ENCODE results near the gene POLR3H. TPM values are rescaled to one million over a fixed set of nuclear protein-coding genes. Genes with fewer than 3 reads are reported as not detected.

Gene POLR3H
- total and polyA plus RNA-seq, 10 of the 15 experiments (the other 5 are each of a cell fraction or from before 2014, with no cell fraction given) = 3.5 to 62.7 (median 24.6) TPM

DNA sequence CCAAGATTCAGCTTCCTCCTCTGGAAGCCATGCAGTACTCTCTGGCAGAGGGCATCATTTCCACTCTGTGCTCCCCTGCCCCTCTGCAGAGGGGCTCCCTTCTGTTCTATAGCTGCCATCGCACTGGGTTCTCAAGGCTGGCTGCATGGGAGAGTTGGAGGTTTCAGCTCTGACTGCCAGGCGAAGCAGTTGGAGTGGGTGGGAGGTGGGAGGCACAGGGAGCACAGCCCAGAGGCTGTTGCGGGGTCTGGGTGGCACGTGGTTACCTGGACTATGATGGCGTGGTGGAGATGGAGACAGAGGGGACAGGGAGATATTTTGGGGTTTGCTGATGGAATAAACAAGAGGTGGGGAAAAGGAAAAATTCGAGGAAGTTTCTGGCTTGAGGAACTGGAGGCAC, 40.6 kb upstream of the POLR3H start:
- Histone ChIP-seq H4K20me1 (ENCODE audit: control insufficient read depth, insufficient read depth) (no peaks in the 10 kb centered on the region), H3K9me3 (replicated peaks; ENCODE audit: control insufficient read depth, insufficient read depth, low read length) (no peaks in the 10 kb centered on the region), H3K36me3 (ENCODE audit: control insufficient read depth in 2 of 2, insufficient read depth in 2 of 2, low read length in 1 of 2) (no peaks in the 10 kb centered on the region), H2AFZ (ENCODE audit: control insufficient read depth, low read depth, low read length) (no peak overlapping the region), H3K4me3 (no peak overlapping the region), H3K9ac (ENCODE audit: control insufficient read depth, insufficient read depth, low read length) (no peak overlapping the region), H3K27ac (ENCODE audit: control insufficient read depth, insufficient read depth) (no peak overlapping the region), H3K79me2 (ENCODE audit: control insufficient read depth, insufficient read depth, low read length) (peaks cover 3% of the 10 kb centered on the region), H3K27me3 (replicated peaks in 1 of 2; ENCODE audit: control insufficient read depth in 2 of 2, insufficient read depth in 2 of 2, low read length in 1 of 2) (no peaks in the 10 kb centered on the region), H3K4me1 (ENCODE audit: control insufficient read depth, insufficient read depth, low read length) (peaks cover 3% of the 10 kb centered on the region; the same call in 1 of the 2 replicates), H3K4me2 (ENCODE audit: control insufficient read depth, insufficient read depth) (no peak overlapping the region)
- DNase-seq (ENCODE audit: low read depth, low spot score) (no peak), FAIRE-seq (no peak), ATAC-seq (no peak)
- ChIA-PET SMC1A (ENCODE audit: uncharacterized antibody, unreplicated experiment) (interaction anchor here (1.1 kb wide), 1 partner anchor 34 kb away, joined by 3 read pairs; no protein-coding TSS in a partner anchor), RAD21 (ENCODE audit: unreplicated experiment) (no interaction called here), CTCF (interaction anchor here (0.8 to 1.2 kb wide), 2 partner anchors 27 to 181 kb away, joined by 3 read pairs; no protein-coding TSS in a partner anchor), POLR2A (no interaction called here)
- in situ Hi-C loops (cut with MboI) = no loop called here
- BruUV-seq (replicated peaks) = no TSS peak
- TF ChIP-seq TCF7 (IDR thresholded peaks at IDR 0.05; ENCODE audit: borderline replicate concordance) (no peak), NFYB (IDR thresholded peaks at IDR 0.05; ENCODE audit: insufficient read depth, low read depth, low read length) (no peak), PAX8 (IDR thresholded peaks at IDR 0.05) (no peak), KLF5 (IDR thresholded peaks at IDR 0.05; ENCODE audit: partially characterized antibody) (no peak), MYC (IDR thresholded peaks at IDR 0.05; ENCODE audit: insufficient read depth, insufficient read length, insufficient replicate concordance, low read length, severe bottlenecking) (no peak), MXI1 (IDR thresholded peaks at IDR 0.05; ENCODE audit: low read depth, low read length) (no peak), ZNF217 (IDR thresholded peaks at IDR 0.05) (no peak)
- 85% methylated on average over 6 of the region's 6 CpGs for WGBS (ENCODE audit: insufficient coverage, insufficient replicate concordance, low lambda C conversion rate, missing lambda C conversion rate)
- intact Hi-C loops (cut with micrococcal nuclease; ENCODE audit: unreplicated experiment) = no loop called here

DNA sequence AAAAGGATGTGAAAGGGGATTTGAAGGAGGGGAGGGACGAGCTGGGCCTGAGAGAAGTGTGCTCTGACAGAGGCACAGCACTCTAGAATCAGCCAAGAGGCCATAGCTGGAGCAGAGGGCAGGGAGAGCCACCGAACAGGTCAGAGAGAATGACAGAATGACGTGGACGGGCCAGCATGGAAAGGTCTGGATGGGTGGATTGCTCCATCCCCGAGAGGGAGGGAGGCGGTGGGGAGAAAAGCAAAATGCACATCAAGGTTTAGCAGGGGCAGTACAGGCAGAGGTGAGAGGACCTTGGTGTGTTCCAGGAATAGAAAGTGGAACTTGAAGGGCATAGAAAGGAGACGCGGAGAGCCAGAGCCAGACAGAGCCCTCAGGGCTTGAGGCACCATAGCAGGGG, 38.4 kb upstream of the POLR3H start:
- H3K4me2 ChIP-seq (ENCODE audit: control insufficient read depth, insufficient read depth) = no peak overlapping the region
- WGBS (ENCODE audit: insufficient coverage, insufficient replicate concordance, low lambda C conversion rate, missing lambda C conversion rate) = 79% methylated on average over 8 of the region's 8 CpGs
- no TSS peak for BruUV-seq (replicated peaks)
- no peaks in the 10 kb centered on the region for H3K27me3 ChIP-seq (replicated peaks in 1 of 2; ENCODE audit: control insufficient read depth in 2 of 2, insufficient read depth in 2 of 2, low read length in 1 of 2)
- FAIRE-seq (no peak), DNase-seq (ENCODE audit: low read depth, low spot score) (no peak), ATAC-seq (no peak)
- POLR2A ChIA-PET = no interaction called here
- H2AFZ ChIP-seq (ENCODE audit: control insufficient read depth, low read depth, low read length) = no peak overlapping the region
- no peak overlapping the region for H3K27ac ChIP-seq (ENCODE audit: control insufficient read depth, insufficient read depth)
- in situ Hi-C loops (cut with MboI) (no loop called here), intact Hi-C loops (cut with micrococcal nuclease; ENCODE audit: unreplicated experiment) (no loop called here)
- H3K4me1 ChIP-seq (ENCODE audit: control insufficient read depth, insufficient read depth, low read length) = no peaks in the 10 kb centered on the region
- SMC1A ChIA-PET (ENCODE audit: uncharacterized antibody, unreplicated experiment) = no interaction called here
- H3K79me2 ChIP-seq (ENCODE audit: control insufficient read depth, insufficient read depth, low read length) = no peaks in the 10 kb centered on the region
- H3K36me3 ChIP-seq (ENCODE audit: control insufficient read depth in 2 of 2, insufficient read depth in 2 of 2, low read length in 1 of 2) = no peaks in the 10 kb centered on the region
- CTCF ChIA-PET = interaction anchor here (1.5 kb wide), 1 partner anchor 145 kb away, joined by 4 read pairs; no protein-coding TSS in a partner anchor
- RAD21 ChIA-PET (ENCODE audit: unreplicated experiment) = no interaction called here
- H4K20me1 ChIP-seq (ENCODE audit: control insufficient read depth, insufficient read depth) = no peaks in the 10 kb centered on the region
- no peak overlapping the region for H3K4me3 ChIP-seq
- no peaks in the 10 kb centered on the region for H3K9me3 ChIP-seq (replicated peaks; ENCODE audit: control insufficient read depth, insufficient read depth, low read length)
- H3K9ac ChIP-seq (ENCODE audit: control insufficient read depth, insufficient read depth, low read length) = no peak overlapping the region
- no peak for TF ChIP-seq ZNF384 (IDR thresholded peaks at IDR 0.05; ENCODE audit: borderline replicate concordance, low read depth, low read length)
- TF ChIP-seq, protein P1, sequence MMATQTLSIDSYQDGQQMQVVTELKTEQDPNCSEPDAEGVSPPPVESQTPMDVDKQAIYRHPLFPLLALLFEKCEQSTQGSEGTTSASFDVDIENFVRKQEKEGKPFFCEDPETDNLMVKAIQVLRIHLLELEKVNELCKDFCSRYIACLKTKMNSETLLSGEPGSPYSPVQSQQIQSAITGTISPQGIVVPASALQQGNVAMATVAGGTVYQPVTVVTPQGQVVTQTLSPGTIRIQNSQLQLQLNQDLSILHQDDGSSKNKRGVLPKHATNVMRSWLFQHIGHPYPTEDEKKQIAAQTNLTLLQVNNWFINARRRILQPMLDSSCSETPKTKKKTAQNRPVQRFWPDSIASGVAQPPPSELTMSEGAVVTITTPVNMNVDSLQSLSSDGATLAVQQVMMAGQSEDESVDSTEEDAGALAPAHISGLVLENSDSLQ (IDR thresholded peaks at IDR 0.05) = no peak
- TF ChIP-seq ASH2L (IDR thresholded peaks at IDR 0.05; ENCODE audit: borderline replicate concordance, low read depth) = no peak
- TF ChIP-seq, protein P2, sequence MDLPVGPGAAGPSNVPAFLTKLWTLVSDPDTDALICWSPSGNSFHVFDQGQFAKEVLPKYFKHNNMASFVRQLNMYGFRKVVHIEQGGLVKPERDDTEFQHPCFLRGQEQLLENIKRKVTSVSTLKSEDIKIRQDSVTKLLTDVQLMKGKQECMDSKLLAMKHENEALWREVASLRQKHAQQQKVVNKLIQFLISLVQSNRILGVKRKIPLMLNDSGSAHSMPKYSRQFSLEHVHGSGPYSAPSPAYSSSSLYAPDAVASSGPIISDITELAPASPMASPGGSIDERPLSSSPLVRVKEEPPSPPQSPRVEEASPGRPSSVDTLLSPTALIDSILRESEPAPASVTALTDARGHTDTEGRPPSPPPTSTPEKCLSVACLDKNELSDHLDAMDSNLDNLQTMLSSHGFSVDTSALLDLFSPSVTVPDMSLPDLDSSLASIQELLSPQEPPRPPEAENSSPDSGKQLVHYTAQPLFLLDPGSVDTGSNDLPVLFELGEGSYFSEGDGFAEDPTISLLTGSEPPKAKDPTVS (IDR thresholded peaks at IDR 0.05; ENCODE audit: low read depth, low read length) = no peak
- no peak for TF ChIP-seq WRNIP1 (IDR thresholded peaks at IDR 0.05; ENCODE audit: borderline replicate concordance, low read depth, low read length)
- no peak for TF ChIP-seq KAT2A (conservative IDR thresholded peaks at IDR 0.05; ENCODE audit: control insufficient read depth, low read depth, low read length)
- no peak for TF ChIP-seq EGR1 (IDR thresholded peaks at IDR 0.05; ENCODE audit: borderline replicate concordance in 1 of 2, low read depth in 2 of 2, low read length in 2 of 2)
- no peak for TF ChIP-seq IKZF1 (conservative IDR thresholded peaks at IDR 0.05)

Measured in GM12878 (cell line).